Coronary artery (tissue), 2 donors: ENCODE data around the gene FCRL1.

Experiments used
- DNase-seq: peaks from one replicate; pipeline ENCODE4 v3.0.0-alpha.2; 2017; ENCODE audit warnings: low spot score
- H3K27ac ChIP-seq, 2 donors: fragments of 200-600 bp; sonication (generic); one replicate each; pipeline ENCODE4 v1.5.1; 2016 to 2019
- H3K4me3 ChIP-seq: fragments of 200-600 bp; sonication (generic); 2 replicates; pipeline ENCODE4 v1.5.1; 2016; ENCODE audit warnings: mild to moderate bottlenecking, moderate library complexity
- TF ChIP-seq, protein P1 (sequence below): fragments of 200-600 bp; sonication (generic); IDR thresholded peaks from one replicate; pipeline ENCODE4 v1.5.1; 2019; ENCODE audit warnings: antibody characterized with exemption

FCRL1 gene

DNA sequence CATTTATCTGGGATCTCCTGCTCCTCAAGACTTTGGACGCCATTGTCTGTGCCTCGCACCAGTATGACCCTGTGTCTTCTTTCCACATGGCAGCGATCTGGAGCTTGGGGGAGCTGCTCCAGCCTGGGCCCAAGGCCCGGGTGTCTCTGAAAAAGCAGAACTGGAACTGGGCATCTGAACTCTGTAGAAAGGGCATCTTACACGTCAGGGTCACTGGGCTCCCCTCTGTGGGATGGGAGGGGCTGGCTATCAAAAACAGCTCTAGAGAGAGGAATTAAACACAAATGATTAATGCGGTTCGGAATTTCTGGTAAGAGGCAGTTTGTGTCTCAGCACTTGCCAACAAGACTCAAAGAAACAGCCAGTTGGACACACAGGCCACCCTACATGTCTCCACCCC, 16.1 kb downstream of the FCRL1 start:
- TF ChIP-seq, protein P1, sequence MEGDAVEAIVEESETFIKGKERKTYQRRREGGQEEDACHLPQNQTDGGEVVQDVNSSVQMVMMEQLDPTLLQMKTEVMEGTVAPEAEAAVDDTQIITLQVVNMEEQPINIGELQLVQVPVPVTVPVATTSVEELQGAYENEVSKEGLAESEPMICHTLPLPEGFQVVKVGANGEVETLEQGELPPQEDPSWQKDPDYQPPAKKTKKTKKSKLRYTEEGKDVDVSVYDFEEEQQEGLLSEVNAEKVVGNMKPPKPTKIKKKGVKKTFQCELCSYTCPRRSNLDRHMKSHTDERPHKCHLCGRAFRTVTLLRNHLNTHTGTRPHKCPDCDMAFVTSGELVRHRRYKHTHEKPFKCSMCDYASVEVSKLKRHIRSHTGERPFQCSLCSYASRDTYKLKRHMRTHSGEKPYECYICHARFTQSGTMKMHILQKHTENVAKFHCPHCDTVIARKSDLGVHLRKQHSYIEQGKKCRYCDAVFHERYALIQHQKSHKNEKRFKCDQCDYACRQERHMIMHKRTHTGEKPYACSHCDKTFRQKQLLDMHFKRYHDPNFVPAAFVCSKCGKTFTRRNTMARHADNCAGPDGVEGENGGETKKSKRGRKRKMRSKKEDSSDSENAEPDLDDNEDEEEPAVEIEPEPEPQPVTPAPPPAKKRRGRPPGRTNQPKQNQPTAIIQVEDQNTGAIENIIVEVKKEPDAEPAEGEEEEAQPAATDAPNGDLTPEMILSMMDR = no peak
- DNase-seq = no peak
- Histone ChIP-seq H3K4me3 (no peak overlapping the region), H3K27ac (no peak overlapping the region)

DNA sequence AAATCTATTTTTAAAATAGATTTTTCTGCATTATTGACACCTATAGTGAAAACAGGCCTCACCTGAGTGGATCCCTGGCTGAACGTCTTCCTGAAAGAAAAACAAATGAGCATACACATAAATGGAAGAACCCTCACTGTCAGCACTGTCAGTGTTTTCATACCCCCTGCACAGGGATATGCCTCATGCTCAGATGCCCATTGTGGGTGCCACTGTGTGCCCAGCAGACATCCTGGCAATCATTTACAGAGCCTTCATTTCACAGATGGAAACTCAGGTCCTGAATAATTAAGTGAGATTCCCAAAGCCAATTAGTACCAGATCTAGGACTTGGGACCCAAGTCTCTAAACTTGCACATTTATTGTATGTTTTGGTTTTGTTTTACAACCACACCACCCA, 19.9 kb downstream of the FCRL1 start:
- H3K27ac ChIP-seq = no peak overlapping the region
- no peak overlapping the region for H3K4me3 ChIP-seq
- no peak for DNase-seq
- TF ChIP-seq, protein P1 = no peak

DNA sequence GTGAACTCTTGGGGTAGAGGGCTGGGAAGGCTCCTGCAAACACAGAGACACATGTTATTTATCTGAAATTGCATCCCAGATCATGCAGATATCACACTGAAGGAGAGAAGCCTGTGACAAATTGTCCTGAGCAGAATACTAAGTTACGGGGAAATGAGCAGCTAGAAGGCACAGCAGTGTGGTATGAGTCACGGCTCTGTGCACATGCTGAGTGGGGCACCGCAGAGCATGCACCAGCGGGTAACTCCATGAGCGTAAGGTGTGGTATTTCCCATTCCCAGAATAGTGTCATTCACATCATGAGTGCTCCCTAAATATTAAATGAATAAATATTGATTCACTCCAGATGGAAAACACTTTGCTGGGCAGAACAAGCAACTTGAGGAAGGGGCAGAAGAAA, 21.7 kb downstream of the FCRL1 start:
- H3K4me3 ChIP-seq = no peak overlapping the region
- no peak for DNase-seq
- TF ChIP-seq, protein P1 = no peak
- no peak overlapping the region for H3K27ac ChIP-seq

DNA sequence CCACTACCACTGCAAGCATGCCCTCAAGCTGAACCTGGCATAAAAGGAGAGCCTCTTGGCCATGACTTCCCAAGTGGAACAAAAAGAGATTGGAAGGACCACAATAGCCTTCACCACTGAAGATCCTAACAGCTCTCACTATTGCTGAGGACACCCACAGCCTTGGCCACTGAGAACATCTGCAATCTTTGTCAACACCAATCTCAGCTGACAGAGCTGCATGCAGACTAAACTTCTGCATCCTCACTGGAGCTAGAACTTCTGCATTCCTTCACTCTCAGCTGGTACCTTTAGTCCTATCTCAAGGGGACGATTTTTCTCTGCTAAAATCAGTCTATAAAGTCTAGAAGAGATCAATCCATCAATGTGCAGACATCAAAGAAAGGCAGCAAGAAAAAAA, 34.7 kb downstream of the FCRL1 start:
- TF ChIP-seq, protein P1 = no peak
- no peak for DNase-seq
- Histone ChIP-seq H3K4me3 (no peak overlapping the region), H3K27ac (no peak overlapping the region)

DNA sequence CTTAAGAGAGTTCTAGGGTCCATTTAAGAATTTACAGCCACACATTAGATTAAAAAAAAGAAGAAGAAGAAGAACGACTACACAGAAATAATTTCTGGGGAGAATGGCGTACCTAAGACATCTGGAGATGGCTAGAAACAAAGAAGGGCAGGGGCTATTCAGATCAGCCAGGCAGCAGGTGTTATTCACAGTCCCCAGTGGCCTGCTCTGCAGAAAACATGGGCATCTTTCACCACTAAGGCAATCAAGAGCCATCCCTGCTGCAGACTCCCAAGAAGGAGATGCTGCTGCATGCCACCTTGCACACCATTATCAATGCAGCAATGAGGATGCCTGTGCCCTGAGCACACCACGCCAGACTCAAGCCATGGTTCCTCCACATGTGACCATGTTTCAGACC, 35.1 kb downstream of the FCRL1 start:
- no peak for DNase-seq
- no peak overlapping the region for H3K27ac ChIP-seq
- TF ChIP-seq, protein P1 = no peak
- H3K4me3 ChIP-seq = no peak overlapping the region

DNA sequence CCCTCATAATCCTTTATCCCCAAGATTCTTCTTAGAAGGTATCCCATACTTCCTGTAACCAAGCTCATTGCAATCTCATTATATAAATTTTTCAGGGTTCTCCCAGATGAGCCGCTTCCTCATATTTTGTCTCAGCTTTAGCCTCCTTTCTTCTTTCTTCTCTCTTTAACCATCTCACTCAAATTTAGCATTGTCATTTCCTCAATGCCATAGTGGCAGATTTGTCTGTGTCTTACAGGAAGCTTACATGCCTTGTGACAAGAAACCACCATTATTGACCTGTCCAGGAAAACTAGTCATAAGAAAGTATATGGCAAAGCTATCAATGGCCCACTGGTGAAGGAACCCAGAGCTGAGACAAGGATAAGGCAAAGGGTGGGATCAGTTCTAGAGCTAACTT, 37.0 kb downstream of the FCRL1 start:
- no peak overlapping the region for H3K4me3 ChIP-seq
- no peak overlapping the region for H3K27ac ChIP-seq
- TF ChIP-seq, protein P1 = no peak
- DNase-seq = no peak

DNA sequence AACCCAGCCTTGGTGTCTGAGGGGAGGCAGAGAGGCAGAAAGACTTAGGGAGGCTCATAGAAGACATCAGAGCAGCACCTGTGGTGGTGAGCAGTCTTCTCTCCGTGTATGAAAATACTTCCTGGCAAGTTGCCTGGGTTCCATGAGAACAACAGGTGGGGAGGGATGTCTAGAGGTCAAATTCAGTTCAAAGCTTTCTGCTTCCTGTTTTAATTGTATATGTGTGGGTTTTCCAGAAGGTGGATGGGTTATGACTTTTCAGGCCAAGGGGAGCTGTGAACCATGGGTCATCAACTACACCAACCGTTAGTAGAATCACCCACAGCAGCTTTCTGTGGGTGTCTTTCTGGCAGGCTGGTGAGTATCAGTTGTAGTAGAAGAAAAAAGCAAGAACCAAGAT, 38.9 kb downstream of the FCRL1 start:
- Histone ChIP-seq H3K27ac (no peak overlapping the region), H3K4me3 (no peak overlapping the region)
- TF ChIP-seq, protein P1 = no peak
- DNase-seq = no peak
